GM18519 (cell line): ENCODE measurements around the gene ITGB6.
"Not testable (repeated sequence)": the region's sequence is repeated elsewhere in the genome, so short reads cannot be mapped to it uniquely, and the experiment has no call there.

Source experiments
- ATAC-seq: cut with Tn5 transposase; IDR thresholded peaks from one replicate; pipeline ENCODE4 v1.9.1; 2021; ENCODE audit warnings: mild to moderate bottlenecking, moderate library complexity; ENCODE audit not compliant: unreplicated experiment, low FRiP score

The ITGB6 gene

GRCh38 chr2:160197587-160197986, 2.5 kb downstream of the ITGB6 start:
- ATAC-seq, result no peak

- ATAC-seq, result no peak
Measured at GRCh38 chr2:160194946-160195345, 5.1 kb downstream of the ITGB6 start.

- ATAC-seq, result no peak
Measured at GRCh38 chr2:160194351-160194750, 5.7 kb downstream of the ITGB6 start.

- not testable (repeated sequence) for ATAC-seq
Measured at GRCh38 chr2:160181146-160181836, 18.8 kb downstream of the ITGB6 start.

GRCh38 chr2:160180690-160181089, 19.4 kb downstream of the ITGB6 start:
- not testable (repeated sequence) for ATAC-seq

GRCh38 chr2:160180172-160180571, 19.9 kb downstream of the ITGB6 start:
- ATAC-seq, result no peak

GRCh38 chr2:160175169-160176134, 24.6 kb downstream of the ITGB6 start:
- ATAC-seq, result no peak

- no peak for ATAC-seq
Measured at GRCh38 chr2:160174322-160174721, 25.8 kb downstream of the ITGB6 start.

GRCh38 chr2:160169988-160170387, 30.1 kb downstream of the ITGB6 start:
- ATAC-seq, result no peak

GRCh38 chr2:160169471-160169870, 30.6 kb downstream of the ITGB6 start:
- ATAC-seq, result no peak

- ATAC-seq, result no peak
Measured at GRCh38 chr2:160168878-160169277, 31.2 kb downstream of the ITGB6 start.

- ATAC-seq, result no peak
Measured at GRCh38 chr2:160167089-160167740, 32.9 kb downstream of the ITGB6 start.

GRCh38 chr2:160165996-160166395, 34.1 kb downstream of the ITGB6 start:
- no peak for ATAC-seq

GRCh38 chr2:160165081-160165480, 35.0 kb downstream of the ITGB6 start:
- no peak for ATAC-seq

- no peak for ATAC-seq
Measured at GRCh38 chr2:160157861-160158829, 41.9 kb downstream of the ITGB6 start.

- ATAC-seq, result no peak
Measured at GRCh38 chr2:160156665-160157064, 43.4 kb downstream of the ITGB6 start.

- no peak for ATAC-seq
Measured at GRCh38 chr2:160156100-160156499, 44.0 kb downstream of the ITGB6 start.

GRCh38 chr2:160148419-160148818, 51.7 kb downstream of the ITGB6 start:
- ATAC-seq, result not testable (repeated sequence)

GRCh38 chr2:160145471-160145870, 54.6 kb downstream of the ITGB6 start:
- ATAC-seq, result no peak
